NCI-H146 treated with DMSO at 0.1 percent for 48 hours (cell line): Measurements from ENCODE around the gene VAMP2.

Experiments
- DNase-seq: peaks from one replicate; lab custom pipeline; 2025; ENCODE audit not compliant: unreplicated experiment; lab: John Stamatoyannopoulos, UW

Gene VAMP2, protein sequence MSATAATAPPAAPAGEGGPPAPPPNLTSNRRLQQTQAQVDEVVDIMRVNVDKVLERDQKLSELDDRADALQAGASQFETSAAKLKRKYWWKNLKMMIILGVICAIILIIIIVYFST

DNA sequence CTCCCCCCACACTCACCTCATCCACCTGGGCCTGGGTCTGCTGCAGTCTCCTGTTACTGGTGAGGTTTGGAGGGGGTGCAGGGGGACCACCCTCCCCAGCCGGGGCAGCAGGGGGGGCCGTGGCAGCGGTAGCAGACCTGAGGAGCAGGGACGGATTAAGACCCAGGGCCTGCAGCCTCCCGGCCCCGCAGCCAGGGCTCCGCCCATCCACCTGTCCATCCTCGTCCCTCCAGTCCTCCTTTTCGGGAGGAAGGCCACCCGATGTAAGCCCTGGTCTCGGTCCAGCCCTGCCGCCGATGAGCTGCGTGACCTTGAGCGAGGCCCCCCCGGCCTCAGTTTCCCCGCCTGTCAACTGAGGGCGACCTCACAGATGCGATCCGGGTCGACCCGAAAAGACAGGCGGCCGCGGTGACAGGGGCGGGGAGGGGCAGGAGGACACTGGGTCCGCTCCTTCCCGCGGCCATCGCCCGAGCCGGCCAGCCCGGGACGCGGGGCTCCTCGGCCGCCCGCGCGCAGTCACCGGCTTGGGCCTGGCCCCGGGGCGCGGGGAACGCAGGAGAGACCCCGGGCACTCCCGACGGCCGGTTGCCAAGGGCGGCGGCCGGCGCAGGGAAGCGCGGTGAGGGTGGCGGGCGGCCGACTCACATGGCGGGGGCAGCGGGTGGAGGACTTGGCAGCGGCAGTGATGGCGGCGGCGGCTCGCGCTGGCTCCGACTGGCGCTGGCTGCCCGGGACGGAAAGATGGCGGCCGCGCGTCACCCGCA is at the start of gene VAMP2:
VAMP2 (minus strand) TSS at position 716 of the 764 bp plus-strand sequence; CDS start at position 647, 69 bp downstream.
- DNase-seq = no peak

- DNase-seq = no peak
Measured at GRCh38 chr17:8210761-8211458, 48.2 kb upstream of the VAMP2 start.

GRCh38 chr17:8209907-8210760 is 47.4 kb upstream of the VAMP2 start, which contains the start of gene AURKB:
AURKB (minus strand) TSS chr17:8210575; CDS start chr17:8210224, 351 bp downstream.
- DNase-seq = peak; percentile 77

DNA sequence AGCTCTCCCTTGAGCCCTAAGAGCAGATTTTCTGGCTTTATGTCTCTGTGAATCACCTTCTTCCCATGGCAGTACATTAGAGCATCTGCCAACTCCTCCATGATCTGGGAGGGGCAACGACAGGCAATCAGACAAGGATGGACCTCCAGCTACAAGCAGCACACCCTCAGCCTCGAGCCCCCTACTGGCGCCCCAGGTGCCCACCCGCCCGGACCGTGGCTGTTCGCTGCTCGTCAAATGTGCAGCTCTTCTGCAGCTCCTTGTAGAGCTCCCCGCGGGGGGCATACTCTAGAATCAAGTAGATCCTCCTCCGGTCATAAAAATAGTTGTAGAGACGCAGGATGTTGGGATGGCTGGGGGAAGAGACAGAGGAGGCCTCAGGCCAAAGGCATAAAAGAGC is 43.8 kb upstream of the VAMP2 start:
- DNase-seq = no peak

DNA sequence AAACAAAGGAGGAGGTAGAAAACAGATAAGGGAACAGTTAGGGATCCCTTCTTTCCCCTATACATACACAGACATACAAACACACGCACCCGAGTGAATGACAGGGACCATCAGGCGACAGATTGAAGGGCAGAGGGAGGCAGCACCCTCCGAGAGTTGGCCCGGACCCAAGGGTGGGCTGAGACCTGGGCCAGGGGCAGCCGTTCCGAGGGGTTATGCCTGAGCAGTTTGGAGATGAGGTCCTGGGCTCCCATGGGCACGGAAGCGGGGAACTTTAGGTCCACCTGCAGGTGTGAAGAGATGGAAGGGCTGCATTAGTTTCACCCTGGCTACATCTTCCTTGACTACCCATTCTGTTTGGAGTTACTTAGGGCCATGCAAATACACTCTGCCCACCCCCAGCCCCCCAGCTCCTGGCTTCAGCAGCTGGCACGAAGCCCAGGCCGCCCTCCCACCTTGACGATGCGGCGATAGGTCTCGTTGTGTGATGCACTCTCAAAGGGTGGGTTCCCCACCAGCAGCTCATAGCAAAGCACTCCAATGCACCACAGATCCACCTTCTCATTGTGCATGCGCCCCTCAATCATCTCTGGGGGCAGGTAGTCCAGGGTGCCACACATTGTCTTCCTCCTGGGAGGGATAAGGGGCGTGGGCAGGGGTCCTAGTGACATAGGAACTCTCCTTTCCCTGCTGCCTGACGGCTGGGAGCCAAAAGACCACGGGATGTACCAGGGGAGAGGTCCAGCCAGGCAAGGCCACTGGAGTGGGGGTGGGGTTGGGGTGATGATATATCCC is 42.2 kb upstream of the VAMP2 start:
- DNase-seq = no peak

DNA sequence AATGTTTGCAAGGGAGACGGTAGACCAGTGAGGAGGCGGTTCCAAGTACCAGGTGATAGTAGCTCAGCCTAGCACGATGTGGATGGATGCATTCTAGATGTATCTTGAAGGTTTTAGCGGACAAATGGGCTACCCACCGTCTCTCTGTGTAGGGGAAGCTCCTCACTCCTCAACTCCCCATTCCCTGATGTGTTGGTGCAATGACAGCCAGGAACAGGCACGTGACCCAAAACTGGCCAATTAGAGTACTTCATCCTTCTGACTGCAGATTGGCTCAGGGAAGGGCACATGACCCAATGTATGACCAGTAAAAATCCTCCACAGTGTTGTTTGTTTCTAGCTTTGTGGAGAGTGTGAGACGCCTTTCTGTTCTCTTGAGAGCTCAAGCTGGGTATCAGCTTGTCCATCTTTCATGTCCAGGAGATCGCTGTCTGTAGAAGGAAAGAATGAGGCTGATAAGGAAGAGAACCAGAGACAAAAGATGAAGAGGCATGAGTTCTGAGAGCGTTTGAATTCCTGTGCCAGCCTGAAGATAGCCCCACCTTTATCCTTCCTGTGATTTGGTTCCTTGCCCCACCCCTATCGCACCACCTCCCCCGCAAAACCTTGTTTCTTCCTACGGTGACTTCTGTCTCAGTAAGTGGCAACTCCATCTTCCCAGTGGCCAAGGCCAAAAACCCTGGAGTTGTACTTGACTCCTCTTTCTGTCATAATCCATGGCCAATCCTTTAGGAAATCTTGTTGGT is 29.5 kb upstream of the VAMP2 start:
- DNase-seq = peak; percentile 96

DNA sequence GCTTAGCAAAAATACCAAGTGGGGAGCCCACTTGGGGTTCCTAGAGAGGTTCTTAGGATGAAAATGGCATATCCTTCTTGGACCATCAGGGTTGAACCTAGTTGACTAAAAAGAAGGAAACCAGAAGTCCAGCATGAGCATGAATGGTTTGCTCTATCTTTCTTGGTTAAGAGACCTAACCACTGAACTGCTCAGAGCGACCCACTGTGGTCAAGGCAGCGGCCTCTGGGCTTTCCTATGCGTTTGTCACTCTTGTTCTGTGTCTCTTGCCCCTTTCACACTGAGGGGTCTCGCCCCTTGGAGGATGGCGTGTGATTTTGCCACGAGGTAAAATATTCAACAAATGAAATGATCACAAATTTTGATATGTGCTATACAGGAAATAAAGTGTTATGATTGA is 27.8 kb upstream of the VAMP2 start:
- DNase-seq = no peak

GRCh38 chr17:8189711-8190477 is 27.1 kb upstream of the VAMP2 start, which contains the start of gene BORCS6:
BORCS6 (minus strand) TSS chr17:8190180; CDS start chr17:8190140, 40 bp downstream.
- peak; percentile 94 for DNase-seq

- no peak for DNase-seq
Measured at GRCh38 chr17:8189041-8189710, 26.4 kb upstream of the VAMP2 start.

DNA sequence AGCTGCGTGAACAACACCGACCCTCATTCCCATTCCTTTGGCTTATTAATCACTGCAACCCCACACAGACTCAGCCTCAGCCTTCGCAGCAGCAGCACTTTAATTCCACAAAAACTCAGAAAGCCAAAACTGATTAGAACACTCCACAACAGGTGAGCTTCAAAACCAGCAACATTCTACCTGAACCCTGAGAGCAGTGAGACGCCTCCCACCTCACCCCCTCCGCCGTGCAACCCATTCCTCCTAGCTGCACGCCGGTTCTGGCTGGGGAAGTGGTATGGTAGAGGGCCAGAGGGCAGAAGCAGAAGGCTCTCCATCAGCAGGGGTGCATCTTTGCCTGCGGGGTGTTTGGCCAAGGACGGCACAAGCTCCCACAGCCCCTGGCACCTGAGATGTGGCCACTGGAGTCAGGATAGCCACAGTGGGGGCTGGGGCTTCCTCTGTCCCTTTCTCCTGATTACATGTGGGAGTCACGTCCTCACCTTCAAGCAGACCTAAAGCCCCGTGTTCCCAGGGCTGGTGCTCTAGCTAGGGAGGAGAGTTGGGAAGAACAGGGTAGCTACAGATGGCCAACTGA is 25.6 kb upstream of the VAMP2 start:
- no peak for DNase-seq

DNA sequence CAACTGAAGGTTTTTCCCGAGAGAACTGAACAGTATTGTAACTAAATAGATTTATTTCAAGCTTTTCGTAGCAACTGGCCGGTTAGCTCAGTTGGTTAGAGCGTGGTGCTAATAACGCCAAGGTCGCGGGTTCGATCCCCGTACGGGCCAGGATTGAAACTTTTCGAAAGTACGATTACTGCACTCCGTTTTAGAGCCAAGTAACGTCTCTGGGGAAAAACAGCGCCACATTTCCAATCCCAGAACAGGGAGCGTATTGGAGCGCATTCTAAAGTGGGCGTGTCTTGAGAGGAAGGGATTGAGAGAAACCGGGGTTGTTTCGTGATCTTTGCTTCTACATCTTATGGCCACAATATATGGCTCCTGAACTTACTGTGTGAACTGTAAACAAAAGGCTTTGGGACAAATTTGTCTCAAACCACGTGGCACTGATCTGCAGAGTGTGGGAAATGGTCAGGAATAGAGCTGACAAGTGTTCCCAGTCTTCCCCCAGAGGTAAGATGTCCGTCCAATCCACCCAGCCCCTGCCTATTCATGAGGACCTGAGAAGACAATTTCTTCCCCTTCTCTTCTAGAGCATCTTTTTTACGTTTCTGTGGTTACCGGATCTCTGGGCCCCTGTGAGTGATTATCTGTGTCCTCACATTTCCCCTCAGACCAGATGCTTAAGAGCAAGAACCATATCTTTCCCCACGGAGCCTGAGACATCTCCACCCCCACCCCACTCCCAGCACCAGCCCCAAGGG is 24.9 kb upstream of the VAMP2 start:
- DNase-seq = peak; percentile 98

GRCh38 chr17:8186787-8187516 is 24.2 kb upstream of the VAMP2 start:
- DNase-seq = peak; percentile 99

GRCh38 chr17:8186446-8186786 is 23.7 kb upstream of the VAMP2 start:
- no peak for DNase-seq

DNA sequence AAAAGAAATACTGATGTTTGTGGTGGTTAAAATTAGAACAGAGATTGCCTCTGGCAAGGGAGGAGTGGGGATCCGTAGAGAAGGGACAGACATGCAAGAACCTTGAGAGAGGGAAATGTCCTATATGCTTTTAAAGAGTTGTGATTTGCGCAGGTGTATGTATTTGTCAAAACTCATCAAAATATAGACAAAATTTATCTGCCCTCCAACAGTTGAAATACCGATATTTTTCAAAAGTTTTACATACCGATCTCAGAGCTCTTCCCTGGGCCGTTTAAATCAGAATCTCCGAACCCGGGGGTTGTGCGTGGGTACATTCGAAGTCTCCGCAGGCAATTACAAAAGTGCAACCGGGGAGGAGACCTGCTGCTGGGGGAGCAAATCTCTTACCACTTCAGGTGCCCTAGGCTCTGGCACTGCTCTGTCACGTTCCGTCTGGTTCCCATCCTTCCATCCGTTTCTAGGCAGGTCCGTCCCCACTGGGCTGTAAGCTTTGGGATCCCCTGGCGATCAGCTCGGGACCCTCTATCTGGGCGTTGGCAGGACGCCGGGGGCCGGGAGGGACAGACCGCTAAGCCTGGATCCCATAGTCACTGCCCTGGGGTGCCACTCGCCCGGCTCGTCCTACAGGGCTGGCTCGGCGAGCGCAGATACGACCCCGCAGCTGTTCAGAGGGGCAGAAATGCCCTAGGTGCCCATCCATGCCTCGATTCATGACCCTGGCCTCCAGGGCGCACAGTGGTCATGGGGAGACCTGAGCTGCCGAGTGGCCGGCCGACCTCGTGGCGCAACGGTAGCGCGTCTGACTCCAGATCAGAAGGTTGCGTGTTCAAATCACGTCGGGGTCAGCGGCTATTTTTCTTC is 23.1 kb upstream of the VAMP2 start:
- peak; percentile 68 for DNase-seq

GRCh38 chr17:8176998-8177731 is 14.4 kb upstream of the VAMP2 start:
- no peak for DNase-seq
